ENCODE measurements around the gene RAB11FIP4.

DNA sequence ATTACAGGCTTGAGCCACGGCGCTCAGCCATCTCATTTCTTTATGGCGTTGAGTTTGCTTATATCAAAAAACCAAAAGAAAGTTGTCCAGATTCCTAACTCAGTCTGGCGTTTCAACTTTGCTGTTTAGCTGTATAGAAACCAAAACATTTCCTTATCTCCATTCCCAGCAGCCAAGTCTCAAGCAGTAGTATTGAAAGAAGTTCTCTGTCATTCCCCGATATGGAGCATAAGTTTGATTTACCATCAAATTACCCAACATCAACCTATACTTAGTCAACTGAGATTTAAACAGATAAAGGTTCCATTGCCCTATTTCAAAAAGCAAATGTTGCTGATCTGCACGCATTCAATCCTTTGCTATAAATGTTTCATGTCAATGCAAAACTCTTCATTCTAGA is 27.5 kb upstream of the RAB11FIP4 start:
- no peak for TF ChIP-seq GABPA (IDR thresholded peaks at IDR 0.05; ENCODE audit: low read depth)
- TF ChIP-seq, protein P1, sequence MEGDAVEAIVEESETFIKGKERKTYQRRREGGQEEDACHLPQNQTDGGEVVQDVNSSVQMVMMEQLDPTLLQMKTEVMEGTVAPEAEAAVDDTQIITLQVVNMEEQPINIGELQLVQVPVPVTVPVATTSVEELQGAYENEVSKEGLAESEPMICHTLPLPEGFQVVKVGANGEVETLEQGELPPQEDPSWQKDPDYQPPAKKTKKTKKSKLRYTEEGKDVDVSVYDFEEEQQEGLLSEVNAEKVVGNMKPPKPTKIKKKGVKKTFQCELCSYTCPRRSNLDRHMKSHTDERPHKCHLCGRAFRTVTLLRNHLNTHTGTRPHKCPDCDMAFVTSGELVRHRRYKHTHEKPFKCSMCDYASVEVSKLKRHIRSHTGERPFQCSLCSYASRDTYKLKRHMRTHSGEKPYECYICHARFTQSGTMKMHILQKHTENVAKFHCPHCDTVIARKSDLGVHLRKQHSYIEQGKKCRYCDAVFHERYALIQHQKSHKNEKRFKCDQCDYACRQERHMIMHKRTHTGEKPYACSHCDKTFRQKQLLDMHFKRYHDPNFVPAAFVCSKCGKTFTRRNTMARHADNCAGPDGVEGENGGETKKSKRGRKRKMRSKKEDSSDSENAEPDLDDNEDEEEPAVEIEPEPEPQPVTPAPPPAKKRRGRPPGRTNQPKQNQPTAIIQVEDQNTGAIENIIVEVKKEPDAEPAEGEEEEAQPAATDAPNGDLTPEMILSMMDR (IDR thresholded peaks at IDR 0.05; ENCODE audit: insufficient read depth, low read length): no peak
- no peak for TF ChIP-seq POLR2AphosphoS5 (IDR thresholded peaks at IDR 0.05; ENCODE audit: low read depth)
